Vagina (tissue), 2 donors: ENCODE measurements around the gene C16orf89. TPM values are rescaled to one million over a fixed set of nuclear protein-coding genes. Genes with fewer than 3 reads are reported as not detected.

Experiments
- DNase-seq, 2 donors: peaks; one replicate each; pipeline ENCODE4 v3.0.0-alpha.2; 2017; ENCODE audit errors: extremely low spot score in 2 of 2
- H3K27ac ChIP-seq: fragments of 200-600 bp; sonication (generic); one replicate; pipeline ENCODE4 v1.5.1; 2019
- H3K27me3 ChIP-seq: fragments of 200-600 bp; sonication (generic); one replicate; pipeline ENCODE4 v1.5.1; 2019
- H3K36me3 ChIP-seq, 2 donors: fragments of 200-600 bp; sonication (generic); one replicate each; pipeline ENCODE4 v1.5.1; 2017 to 2019
- H3K4me1 ChIP-seq: fragments of 200-600 bp; sonication (generic); one replicate; pipeline ENCODE4 v1.5.1; 2019
- H3K4me3 ChIP-seq, 2 donors: fragments of 200-600 bp; sonication (generic); 1 replicate in 1 of 2; 2 replicates in 1 of 2; pipeline ENCODE4 v1.5.1; 2016 to 2019
- H3K9me3 ChIP-seq: fragments of 200-600 bp; sonication (generic); one replicate; pipeline ENCODE4 v1.5.1; 2019
- POLR2A ChIP-seq, 2 donors: fragments of 450-650 bp; IDR thresholded peaks; one replicate each; pipeline ENCODE4 v1.6.1; 2017; ENCODE audit warnings: antibody characterized with exemption in 2 of 2, mild to moderate bottlenecking in 2 of 2, moderate library complexity in 2 of 2
- POLR2AphosphoS5 ChIP-seq, 2 donors: sonication (generic); formaldehyde crosslinking; IDR thresholded peaks; one replicate each; pipeline ENCODE4 v1.9.0; 2017; ENCODE audit warnings: antibody characterized with exemption in 2 of 2, mild to moderate bottlenecking in 2 of 2, low read depth in 1 of 2; ENCODE audit not compliant: insufficient read depth in 1 of 2
- intact Hi-C: fragments of 100-400 bp; cut with DNase I; formaldehyde crosslinking; loops from one replicate; pipeline ENCODE4 v1.15.1; 2023
- total RNA-seq: library from RNA; depleted of rRNA; stranded (reverse); fragments of >200 nt; gene quantifications from one replicate; pipeline ENCODE4 v1.2.3, GENCODE V29; 2016
- TF ChIP-seq, protein P1 (sequence below), 3 experiments: fragments of 450-650 bp in 2 of 3; fragments of 200-600 bp in 1 of 3; sonication (generic) in 1 of 3; IDR thresholded peaks; one replicate each; pipeline ENCODE4 v1.5.1; 2017 to 2019; ENCODE audit warnings: antibody characterized with exemption in 3 of 3, mild to moderate bottlenecking in 2 of 3, moderate library complexity in 2 of 3

The C16orf89 gene
- total RNA-seq, 1 donor from 2014 or later, result 4.4 TPM

DNA sequence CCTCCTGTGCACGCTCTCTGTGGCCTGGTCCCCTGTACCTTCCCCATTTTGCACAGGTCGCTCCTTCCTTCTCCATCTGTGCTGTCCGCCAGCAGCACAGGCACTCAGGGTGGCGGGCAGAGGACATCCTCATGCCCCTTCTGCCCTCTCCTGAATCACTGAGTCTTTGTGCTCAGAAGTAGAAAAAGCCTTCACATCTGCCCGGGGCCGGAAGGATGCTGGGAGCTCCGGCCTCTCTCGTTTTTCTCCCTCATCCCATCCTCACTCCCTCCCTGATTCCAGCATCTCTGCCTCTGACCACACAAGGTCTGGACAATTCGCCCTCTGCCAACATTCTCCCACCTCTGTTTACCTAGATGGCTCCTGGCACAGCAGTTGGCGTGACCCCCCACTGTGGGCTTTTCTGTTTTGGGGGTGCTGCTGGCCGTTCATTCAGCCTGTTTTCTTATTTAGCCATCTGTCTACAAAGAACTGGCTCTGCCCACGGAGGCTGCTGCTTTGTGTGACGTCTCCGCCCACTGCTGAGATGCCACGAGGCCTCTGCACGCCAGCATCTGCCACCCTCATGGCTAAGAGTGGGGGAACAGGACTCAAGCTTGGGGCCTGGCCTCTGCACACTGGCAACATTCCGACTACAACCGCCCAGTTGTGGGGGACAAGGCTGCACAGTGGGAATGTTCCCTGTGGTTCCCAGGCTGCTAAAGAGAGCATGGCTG, 70.9 kb downstream of the C16orf89 start:
- intact Hi-C loops, result no loop called here
- Histone ChIP-seq H3K27ac (no peak overlapping the region), H3K4me3 (no peak overlapping the region), H3K9me3 (no peaks in the 10 kb centered on the region), H3K27me3 (no peaks in the 10 kb centered on the region), H3K36me3 (no peaks in the 10 kb centered on the region), H3K4me1 (no peaks in the 10 kb centered on the region)
- TF ChIP-seq POLR2A (IDR thresholded peaks at IDR 0.05), result no peak
- TF ChIP-seq POLR2AphosphoS5 (IDR thresholded peaks at IDR 0.05; ENCODE audit: insufficient read depth in 1 of 2, low read depth in 1 of 2), result no peak
- TF ChIP-seq, protein P1, sequence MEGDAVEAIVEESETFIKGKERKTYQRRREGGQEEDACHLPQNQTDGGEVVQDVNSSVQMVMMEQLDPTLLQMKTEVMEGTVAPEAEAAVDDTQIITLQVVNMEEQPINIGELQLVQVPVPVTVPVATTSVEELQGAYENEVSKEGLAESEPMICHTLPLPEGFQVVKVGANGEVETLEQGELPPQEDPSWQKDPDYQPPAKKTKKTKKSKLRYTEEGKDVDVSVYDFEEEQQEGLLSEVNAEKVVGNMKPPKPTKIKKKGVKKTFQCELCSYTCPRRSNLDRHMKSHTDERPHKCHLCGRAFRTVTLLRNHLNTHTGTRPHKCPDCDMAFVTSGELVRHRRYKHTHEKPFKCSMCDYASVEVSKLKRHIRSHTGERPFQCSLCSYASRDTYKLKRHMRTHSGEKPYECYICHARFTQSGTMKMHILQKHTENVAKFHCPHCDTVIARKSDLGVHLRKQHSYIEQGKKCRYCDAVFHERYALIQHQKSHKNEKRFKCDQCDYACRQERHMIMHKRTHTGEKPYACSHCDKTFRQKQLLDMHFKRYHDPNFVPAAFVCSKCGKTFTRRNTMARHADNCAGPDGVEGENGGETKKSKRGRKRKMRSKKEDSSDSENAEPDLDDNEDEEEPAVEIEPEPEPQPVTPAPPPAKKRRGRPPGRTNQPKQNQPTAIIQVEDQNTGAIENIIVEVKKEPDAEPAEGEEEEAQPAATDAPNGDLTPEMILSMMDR (IDR thresholded peaks at IDR 0.05), result no peak
- DNase-seq, result no peak

Other genes starting within 250 kb of the C16orf89 start
- 51.6 TPM for gene GLYR1, start 218.7 kb downstream of the C16orf89 start, total RNA-seq
- 17.2 TPM for gene UBN1, start 218.5 kb downstream of the C16orf89 start, total RNA-seq
- 391 TPM for gene PPL, start 128.8 kb downstream of the C16orf89 start, total RNA-seq
- gene SEC14L5, start 107.6 kb downstream of the C16orf89 start, total RNA-seq, result 0.49 TPM
- 9.8 TPM for gene NAGPA, start 32.0 kb downstream of the C16orf89 start, total RNA-seq
- gene ALG1, start 5.9 kb upstream of the C16orf89 start, total RNA-seq, result 22.8 TPM
- 15.7 TPM for gene EEF2KMT, start 31.8 kb upstream of the C16orf89 start, total RNA-seq